Astrocyte of the spinal cord (primary cell): ENCODE measurements around the gene ZSCAN20.
A peak's percentile ranks its signal among the peaks of the same experiment; 100 is the strongest.

ENCODE experiments used
- DNase-seq: peaks from one replicate; pipeline ENCODE4 v3.0.0; 2011; ENCODE audit warnings: low read depth, low spot score
- H3K4me3 ChIP-seq: 2 replicates; pipeline ENCODE4 v1.5.1; 2011; ENCODE audit warnings: low read depth, mild to moderate bottlenecking, low read length, moderate library complexity
- CTCF ChIP-seq: IDR thresholded peaks from 2 replicates; pipeline ENCODE4 v1.5.1; 2012; ENCODE audit warnings: low read depth, mild to moderate bottlenecking, low read length, inconsistent platforms
- in situ Hi-C: cut with HindIII; loops from 2 replicates; pipeline ENCODE4 v1.10.0; 2017; ENCODE audit warnings: low sequenced_read_pairs

The ZSCAN20 gene

GRCh38 chr1:33435096-33435820, 37.2 kb upstream of the ZSCAN20 start:
- no peak for TF ChIP-seq CTCF
- in situ Hi-C loops: no loop called here
- H3K4me3 ChIP-seq: no peak overlapping the region
- peak; percentile 84 for DNase-seq

- no peak for DNase-seq
- in situ Hi-C loops: no loop called here
- H3K4me3 ChIP-seq: no peak overlapping the region
Observed at GRCh38 chr1:33436557-33437285, 35.7 kb upstream of the ZSCAN20 start.

GRCh38 chr1:33438364-33439160, 33.9 kb upstream of the ZSCAN20 start:
- no peak for DNase-seq
- in situ Hi-C loops: no loop called here
- TF ChIP-seq CTCF: no peak
- no peak overlapping the region for H3K4me3 ChIP-seq

More at GRCh38 chr1:33436557-33437285, 35.7 kb upstream of the ZSCAN20 start:
- no peak for TF ChIP-seq CTCF

GRCh38 chr1:33439662-33440061, 32.8 kb upstream of the ZSCAN20 start:
- H3K4me3 ChIP-seq: no peak overlapping the region
- DNase-seq: no peak
- in situ Hi-C loops: no loop called here
- TF ChIP-seq CTCF: no peak

- TF ChIP-seq CTCF: no peak
- no peak for DNase-seq
- H3K4me3 ChIP-seq: no peak overlapping the region
- in situ Hi-C loops: no loop called here
Observed at GRCh38 chr1:33441088-33441745, 31.2 kb upstream of the ZSCAN20 start.

- in situ Hi-C loops: no loop called here
- TF ChIP-seq CTCF: no peak
Observed at GRCh38 chr1:33442141-33442540, 30.3 kb upstream of the ZSCAN20 start.

More at GRCh38 chr1:33442141-33442540, 30.3 kb upstream of the ZSCAN20 start:
- no peak overlapping the region for H3K4me3 ChIP-seq
- DNase-seq: no peak
